GM18951 (cell line): ENCODE measurements around the gene SCAF1.
"Not testable (repeated sequence)": the region's sequence is repeated elsewhere in the genome, so short reads cannot be mapped to it uniquely, and the experiment has no call there.

Experiments
- POLR2A ChIP-seq: IDR thresholded peaks from 4 replicates; pipeline ENCODE4 v1.6.1; 2011; ENCODE audit warnings: mild to moderate bottlenecking; ENCODE audit not compliant: insufficient read length, insufficient read depth; ENCODE audit errors: extremely low read depth
- in situ Hi-C: fragments of 300-500 bp; cut with MboI; formaldehyde crosslinking; loops from one replicate; pipeline ENCODE4 v1.12.0; 2022; ENCODE audit warnings: low sequenced_read_pairs, mixed read lengths, inconsistent platforms; ENCODE audit not compliant: unreplicated experiment

The SCAF1 gene

DNA sequence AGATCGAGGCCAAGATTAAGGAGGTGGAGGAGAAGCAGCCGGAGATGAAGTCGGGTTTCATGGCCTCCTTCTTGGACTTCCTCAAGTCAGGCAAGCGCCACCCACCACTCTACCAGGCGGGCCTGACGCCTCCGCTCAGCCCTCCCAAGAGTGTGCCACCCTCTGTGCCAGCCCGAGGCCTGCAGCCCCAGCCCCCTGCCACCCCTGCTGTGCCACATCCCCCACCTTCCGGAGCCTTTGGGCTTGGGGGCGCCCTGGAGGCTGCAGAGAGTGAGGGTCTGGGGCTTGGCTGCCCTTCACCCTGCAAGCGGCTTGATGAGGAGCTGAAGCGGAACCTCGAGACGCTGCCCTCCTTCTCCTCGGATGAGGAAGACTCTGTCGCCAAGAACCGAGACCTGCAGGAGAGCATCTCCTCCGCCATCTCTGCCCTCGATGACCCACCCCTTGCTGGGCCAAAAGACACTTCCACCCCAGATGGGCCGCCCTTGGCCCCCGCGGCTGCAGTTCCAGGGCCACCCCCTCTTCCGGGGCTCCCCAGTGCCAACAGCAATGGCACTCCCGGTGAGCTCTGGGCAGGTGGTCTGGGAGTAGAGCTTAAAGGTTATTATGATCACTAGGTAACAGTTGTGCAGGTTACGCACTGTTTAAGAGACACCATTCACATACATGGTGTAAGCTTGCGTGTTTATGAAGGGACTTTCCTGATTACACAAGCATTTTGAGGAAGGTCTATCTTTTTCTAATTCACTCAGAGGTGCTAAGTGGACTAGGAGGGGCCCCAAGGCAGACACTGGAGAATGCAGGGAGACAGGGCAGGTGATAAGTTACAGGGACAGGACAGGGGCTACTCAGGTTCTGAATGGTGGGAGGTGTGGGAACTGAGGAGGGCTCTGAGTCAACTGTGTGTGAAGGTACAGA, 42.4 kb upstream of the SCAF1 start:
- TF ChIP-seq POLR2A = no peak
- in situ Hi-C loops = no loop called here

GRCh38 chr19:49601482-49602038, 40.4 kb upstream of the SCAF1 start:
- in situ Hi-C loops = no loop called here
- no peak for TF ChIP-seq POLR2A

DNA sequence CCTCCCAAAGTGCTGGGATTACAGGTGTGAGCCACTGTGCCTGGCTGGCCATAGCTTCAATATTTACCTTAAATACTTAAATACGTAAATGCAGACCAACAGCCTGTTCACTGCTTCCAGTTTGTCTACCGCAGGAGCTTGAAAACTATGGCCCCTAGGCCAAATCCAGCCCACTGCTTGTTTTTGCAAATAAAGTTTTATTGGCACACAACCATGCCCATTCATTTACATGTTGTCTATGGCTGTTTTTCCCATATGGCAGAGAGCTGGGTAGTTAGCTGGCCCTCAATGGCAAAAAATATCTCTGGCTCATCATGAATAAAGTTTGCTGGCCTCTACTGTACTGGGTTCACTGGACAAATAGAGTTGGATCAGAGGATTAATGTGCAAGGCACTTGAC, 39.2 kb upstream of the SCAF1 start:
- TF ChIP-seq POLR2A = no peak
- in situ Hi-C loops = no loop called here

- in situ Hi-C loops = no loop called here
Observed at GRCh38 chr19:49605605-49606004, 36.4 kb upstream of the SCAF1 start.

GRCh38 chr19:49609499-49610092, 32.4 kb upstream of the SCAF1 start:
- in situ Hi-C loops = no loop called here
- no peak for TF ChIP-seq POLR2A

More at GRCh38 chr19:49605605-49606004, 36.4 kb upstream of the SCAF1 start:
- no peak for TF ChIP-seq POLR2A

DNA sequence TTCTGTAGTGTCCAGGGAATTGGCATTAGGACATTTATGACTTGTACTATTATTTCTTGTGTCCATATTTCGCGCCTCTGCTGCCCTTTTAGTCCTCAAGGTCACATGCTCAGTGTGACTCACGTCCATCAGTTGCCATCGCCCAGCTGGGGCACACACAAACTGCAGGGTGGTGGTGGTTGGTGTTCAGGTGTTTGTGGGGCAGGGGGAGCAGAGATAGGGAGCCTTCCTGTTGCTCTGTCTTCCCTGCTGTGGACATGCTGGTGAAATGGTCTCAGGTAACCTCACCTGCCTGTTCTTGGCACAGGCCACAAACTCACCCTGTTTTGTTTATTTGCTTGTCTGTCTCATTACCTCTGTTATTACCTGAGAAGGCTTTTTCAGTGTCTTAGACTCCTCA, 28.6 kb upstream of the SCAF1 start:
- in situ Hi-C loops = no loop called here
- TF ChIP-seq POLR2A = no peak

GRCh38 chr19:49614096-49614833, 27.7 kb upstream of the SCAF1 start:
- in situ Hi-C loops = no loop called here
- TF ChIP-seq POLR2A = no peak

DNA sequence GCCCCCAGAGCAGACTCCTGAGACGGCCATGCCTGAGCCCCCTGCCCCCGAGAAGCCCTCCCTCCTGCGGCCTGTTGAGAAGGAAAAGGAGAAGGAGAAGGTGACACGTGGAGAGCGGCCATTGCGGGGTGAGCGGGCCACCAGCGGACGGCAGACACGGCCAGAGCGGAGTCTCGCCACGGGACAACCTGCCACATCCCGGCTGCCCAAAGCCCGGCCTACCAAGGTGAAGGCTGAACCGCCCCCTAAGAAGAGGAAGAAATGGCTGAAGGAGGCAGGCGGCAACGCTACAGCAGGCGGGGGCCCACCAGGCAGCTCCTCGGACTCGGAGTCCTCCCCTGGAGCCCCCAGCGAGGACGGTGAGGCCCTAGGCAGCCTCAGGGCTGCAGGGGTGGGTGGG, 26.1 kb upstream of the SCAF1 start:
- TF ChIP-seq POLR2A = no peak
- in situ Hi-C loops = no loop called here

GRCh38 chr19:49616532-49616931, 25.5 kb upstream of the SCAF1 start:
- in situ Hi-C loops = no loop called here
- no peak for TF ChIP-seq POLR2A

DNA sequence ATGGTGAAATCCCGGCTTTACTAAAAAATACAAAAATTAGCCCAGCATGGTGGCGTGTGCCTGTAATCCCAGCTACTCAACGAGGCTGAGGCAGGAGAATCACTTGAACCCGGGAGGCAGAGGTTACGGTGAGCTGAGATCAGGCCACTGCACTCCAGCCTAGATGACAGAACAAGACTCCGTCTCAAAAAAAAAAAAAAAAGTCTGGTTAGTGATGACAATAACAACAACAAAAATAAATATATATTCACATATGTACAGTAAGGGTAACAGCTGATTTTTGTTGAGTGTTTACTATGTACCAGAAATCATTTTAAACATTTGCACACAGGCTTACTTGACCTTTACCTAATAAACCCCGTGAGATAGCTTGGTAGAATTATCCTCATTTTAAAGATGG, 25.1 kb upstream of the SCAF1 start:
- in situ Hi-C loops = no loop called here
- TF ChIP-seq POLR2A = no peak

GRCh38 chr19:49617860-49618259, 24.1 kb upstream of the SCAF1 start:
- in situ Hi-C loops = not testable (repeated sequence)

GRCh38 chr19:49624967-49625910, 16.8 kb upstream of the SCAF1 start:
- in situ Hi-C loops = no loop called here
- no peak for TF ChIP-seq POLR2A

DNA sequence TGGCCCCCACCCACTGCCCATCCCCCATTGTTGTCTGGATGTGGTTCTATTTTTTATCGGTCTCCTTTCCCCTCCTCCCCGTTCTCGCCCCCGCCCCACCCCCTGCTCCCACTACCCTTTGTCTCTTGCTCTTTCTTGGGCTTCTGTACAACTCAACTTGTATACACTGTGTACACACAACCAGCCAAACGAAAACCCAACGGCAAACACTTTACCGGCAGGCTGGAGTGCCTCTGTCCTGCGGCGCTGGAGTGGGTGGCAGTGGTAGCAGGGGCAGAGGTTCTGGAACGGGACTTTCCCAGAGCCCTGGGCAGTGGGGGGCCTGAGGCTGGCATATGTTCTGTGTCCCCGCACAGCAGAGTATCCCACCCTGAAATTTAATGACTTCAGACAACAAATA, 15.8 kb upstream of the SCAF1 start:
- in situ Hi-C loops = no loop called here
- TF ChIP-seq POLR2A = no peak

DNA sequence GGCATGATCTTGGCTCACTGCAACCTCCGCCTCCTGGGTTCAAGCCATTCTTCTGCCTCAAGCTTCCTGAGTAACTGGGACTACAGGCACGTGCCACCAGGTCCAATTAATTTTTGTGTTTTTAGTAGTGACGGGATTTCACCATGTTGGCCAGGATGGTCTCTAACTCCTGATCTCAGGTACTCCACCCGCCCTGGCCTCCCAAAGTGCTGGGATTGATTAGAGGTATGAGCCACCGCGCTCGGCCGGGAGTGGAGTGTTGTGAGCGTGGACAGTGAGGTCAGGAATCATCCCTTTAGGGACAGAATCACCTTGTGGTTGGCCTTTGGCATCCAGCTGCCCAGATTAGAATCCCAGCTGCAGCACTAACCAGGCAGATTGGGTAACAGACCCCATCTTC, 12.3 kb upstream of the SCAF1 start:
- in situ Hi-C loops = no loop called here

More for the DNA sequence above, 12.3 kb upstream of the SCAF1 start:
- no peak for TF ChIP-seq POLR2A
